Superior temporal gyrus (tissue), 1 donor: ENCODE measurements around the gene PRKG1.
"Not testable (repeated sequence)": the region's sequence is repeated elsewhere in the genome, so short reads cannot be mapped to it uniquely, and the experiment has no call there.

Source experiments
- DNase-seq: peaks from one replicate; pipeline ENCODE4 v3.0.0-alpha.2; 2016; ENCODE audit errors: extremely low spot score

Gene PRKG1

DNA sequence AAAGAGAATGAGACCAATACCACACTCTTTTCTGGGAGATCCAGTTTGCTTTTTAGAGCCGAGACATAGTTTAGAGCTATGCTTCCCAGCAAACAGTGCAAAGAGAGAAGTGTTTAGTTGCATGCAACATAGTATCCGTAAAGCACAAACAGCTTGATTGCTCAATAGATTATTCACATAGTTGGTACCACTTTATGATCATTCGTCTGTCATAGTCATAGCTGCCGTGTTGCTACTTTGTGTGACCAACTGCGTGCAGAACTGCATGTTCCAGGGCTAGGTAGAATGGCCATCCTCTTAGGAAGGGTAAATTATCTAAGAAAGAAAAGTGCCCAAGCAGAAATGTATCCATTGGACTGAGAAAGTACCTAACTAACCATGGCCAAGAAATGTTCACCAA is 1036.3 kb downstream of the PRKG1 start:
- no peak for DNase-seq

DNA sequence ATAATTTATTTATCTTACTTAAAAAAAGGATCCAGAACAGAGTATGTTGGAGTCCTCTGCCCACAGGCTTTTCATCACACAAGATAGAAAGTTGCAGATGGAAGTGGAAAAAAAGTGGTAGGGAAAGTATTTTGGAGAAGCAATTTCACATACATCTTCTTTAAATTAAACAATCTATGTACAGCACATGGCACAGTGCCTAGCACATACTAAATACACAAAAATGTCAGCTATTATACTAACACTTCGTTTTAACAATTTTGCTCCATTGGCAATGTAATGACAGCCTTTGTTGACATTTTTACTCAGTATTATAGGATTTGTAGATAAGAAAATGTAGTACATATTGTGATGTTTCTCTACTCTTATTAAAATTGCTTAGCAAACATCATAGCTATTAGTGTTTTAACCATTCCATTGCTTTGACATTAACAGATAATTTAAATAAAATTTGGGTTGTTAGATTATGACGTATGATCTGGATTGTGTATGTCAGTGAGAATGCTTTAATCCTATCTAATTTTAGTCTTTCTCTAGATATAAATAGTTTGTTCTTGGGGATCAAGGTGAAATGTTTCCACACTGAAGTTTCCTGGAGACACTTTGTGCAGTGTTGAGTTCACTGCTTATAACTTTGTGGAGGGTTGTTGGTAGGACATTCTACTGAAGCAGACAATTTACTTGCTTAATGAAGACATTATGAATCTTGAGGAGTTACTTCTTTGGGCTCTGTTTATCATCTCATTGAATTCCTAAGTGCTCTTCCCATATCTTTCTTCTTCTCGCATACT is 1037.0 kb downstream of the PRKG1 start:
- no peak for DNase-seq

DNA sequence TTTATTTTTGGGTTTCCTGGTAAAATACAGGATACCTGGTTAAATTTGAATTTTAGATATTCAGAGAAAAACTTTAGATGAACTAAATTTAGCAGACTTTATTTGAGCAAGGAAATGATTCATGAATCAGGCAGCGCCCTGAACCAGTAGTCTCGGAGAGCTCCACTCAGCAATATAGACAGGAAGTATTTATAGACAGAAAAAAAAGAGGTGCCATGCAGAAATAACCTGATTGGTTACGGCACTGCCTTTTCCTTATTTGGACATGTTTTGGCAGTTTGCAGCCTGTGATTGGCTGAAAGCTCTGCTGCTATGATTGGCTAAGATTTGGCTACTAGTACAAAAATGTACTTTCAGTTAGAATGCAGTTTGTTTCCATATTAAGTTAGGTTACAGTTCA is 1041.5 kb downstream of the PRKG1 start:
- no peak for DNase-seq

DNA sequence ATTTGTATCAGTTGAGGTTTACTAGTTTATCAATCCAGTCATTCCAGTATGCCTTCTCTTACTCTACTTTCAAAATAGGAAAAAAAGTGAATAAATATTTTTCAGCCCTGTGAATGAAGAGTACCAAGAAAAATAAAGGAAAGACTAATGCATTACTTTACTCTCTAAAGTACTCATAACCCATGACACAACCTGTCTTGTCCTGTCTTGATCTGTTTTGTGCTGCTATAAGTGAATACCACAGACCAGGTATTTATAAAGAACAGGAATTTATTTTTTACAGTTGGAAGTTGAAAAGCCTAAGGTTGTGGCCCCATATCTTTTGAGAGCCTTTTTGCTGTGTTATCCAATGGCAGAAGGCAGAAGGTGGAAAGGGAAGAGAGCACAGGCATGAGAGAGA is 1045.2 kb downstream of the PRKG1 start:
- DNase-seq: no peak

DNA sequence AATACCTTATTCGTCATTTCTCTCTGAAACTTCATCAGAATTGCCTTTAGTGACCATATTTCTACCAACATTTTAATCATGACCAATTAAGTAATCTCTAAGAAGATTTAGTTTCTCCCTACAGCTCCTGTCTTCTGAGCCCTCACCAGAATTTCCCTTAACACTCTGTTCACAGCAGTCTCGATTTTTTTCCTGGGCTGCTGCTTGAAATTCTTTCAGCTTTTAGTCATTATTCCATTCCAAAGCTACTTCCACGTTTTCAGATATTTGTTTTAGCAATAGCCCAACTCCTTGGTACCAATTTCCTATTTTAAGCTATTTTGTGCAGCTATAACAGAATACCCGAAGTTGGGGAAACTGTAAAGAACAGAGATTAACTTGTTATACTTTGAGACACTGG is 1047.4 kb downstream of the PRKG1 start:
- no peak for DNase-seq

DNA sequence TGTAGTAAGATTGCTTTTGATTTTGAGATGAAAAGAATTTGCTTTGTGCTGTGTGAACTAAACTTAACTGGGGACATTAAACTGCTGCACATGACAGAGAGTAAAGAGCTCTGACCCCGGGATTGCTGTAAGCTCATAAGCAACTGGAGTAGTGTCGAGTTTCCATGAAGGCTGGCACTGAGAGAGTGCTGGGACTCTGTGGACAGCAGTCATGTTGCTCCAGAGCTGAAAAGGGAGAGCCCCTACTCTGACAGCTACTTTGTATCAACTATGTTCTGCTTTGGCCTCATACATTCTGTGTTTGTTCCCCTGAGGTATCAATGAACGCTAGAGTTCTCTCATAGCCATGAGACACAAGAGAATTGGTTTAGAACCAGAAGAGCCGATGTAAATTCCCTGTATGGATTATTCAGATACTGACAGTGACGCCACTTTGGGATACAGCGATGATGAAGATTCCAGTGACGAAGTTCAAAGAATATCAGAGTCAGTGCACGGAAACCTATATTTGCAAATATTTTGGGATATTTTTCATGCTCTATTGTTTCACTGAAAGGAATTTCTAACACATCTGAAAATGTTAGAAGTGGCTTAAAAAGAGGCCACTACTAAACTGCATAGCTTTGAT is 1053.9 kb downstream of the PRKG1 start:
- no peak for DNase-seq

DNA sequence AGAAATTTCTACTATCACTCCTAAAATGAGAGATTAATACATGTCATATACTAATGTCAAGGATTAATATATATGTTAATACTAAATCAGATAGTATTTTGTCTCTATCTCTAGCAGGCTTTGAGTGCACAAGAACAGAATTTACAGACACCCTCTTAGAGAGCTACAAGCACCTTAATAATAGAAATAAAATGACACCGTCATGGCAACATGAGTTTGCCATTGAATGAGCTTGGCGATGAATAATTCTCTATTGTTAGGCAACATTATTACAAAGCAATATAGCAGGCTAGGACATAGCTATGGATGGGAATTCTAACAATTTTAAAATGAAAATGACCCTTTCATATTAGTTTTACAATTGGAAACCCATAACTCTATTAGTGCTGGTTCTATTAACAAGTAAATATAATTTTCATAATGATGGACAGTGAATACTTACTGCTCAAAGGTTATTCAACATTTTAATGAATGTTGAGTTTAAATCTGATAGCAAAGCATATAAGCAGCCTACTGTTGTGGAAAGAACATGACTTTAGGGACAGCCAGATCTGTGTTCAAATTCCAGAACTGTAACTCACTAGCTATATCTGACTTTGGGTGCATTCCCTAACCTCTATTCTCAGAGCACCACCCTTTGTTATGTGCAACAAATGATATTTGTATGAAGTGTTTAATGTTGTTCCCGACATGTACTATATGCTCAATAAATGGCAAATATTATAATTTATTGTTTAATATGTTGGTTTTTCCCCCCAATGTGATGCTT is 1055.3 kb downstream of the PRKG1 start:
- no peak for DNase-seq

DNA sequence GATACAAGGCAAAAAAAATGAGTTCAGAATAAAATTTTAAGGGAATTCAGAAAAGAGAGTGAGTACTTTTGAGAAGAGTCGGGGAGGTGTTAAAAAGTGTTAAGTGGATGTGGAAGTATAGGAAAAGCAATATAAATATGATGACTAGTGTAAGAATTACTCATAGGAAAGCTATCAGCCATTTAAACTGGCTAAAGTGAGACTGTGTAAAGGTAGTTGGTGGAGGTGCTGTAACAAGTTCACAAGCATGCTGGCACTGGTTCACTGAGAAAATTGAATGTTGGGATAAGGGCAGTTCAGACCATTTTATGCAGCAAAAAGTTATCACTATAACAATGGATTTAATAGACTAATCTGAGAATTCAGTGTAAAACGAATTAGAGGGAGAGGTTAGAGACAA is 1060.8 kb downstream of the PRKG1 start:
- DNase-seq: no peak

DNA sequence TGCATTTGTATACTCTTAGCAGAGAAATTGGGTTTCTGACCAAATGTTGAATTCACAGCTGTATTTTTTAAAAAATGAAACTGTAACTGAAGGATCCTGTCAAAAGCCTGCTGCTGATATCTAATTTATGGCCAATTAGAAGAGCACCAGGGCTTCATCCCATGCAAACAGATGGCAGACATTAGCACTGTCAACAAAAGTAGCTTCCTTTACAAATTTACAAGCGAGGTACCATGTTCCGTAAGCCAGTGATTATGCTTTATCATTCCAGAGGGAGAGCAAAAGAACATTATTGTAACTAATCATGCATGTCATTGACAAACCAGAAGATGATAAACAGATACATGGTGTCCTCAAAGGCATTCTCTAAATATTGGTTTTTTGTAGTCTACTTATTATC is 1062.6 kb downstream of the PRKG1 start:
- DNase-seq: no peak

DNA sequence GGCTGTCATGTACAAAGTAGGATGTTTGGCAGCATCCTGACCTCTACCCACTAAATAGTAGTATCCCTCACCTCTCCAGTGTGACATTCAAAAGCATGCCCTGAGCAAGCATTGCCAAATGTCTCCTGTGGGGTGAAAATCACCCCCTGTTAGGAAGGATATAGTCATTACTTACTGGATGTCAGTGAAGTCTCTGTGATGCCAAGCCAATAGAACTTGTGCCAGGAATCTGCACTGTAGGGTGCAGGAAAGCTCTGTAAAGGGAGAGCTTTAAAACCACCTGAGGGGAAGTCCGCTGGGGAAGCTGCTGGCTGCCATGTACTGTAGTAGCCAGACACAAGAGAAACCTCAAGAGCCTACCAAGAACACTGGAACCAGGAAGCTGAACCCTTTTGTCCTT is 1069.1 kb downstream of the PRKG1 start:
- DNase-seq: no peak

DNA sequence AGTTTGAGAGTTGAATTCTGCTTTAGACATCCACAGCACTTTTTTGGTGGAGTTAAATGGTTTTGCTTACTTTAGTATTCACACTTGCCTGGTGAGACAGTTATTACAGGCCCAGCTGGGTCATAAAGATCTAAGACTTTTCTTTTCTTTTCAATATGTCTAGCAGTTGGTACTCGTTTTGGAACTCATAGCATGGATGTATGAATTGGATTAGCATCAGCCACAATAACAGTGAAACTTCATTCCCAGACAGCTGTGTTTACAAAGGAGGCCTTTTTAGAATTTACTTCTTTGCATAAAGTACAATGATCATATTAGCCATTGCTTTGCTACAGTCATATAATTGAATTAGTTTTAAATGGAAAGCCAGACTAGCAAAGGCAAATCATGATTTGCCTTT is 1071.3 kb downstream of the PRKG1 start:
- DNase-seq: no peak

DNA sequence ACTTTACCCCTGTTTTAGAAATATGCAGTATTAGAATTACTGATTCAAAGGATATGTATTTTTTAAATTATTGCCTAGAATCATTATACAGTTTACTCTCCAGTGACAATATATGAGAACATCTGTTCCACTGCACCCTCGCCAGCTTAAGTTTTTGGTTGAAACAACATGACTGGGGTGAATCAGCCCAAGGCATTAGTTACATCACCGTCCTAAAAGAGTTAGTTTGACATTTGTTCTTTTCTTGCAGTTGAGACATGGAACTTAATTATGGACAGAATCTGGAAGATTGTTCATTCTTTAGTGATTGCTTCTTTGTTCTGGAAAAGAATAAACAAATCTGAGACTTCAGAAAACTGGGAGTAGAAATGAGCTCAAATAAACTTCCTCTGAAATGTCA is 1072.5 kb downstream of the PRKG1 start:
- no peak for DNase-seq

DNA sequence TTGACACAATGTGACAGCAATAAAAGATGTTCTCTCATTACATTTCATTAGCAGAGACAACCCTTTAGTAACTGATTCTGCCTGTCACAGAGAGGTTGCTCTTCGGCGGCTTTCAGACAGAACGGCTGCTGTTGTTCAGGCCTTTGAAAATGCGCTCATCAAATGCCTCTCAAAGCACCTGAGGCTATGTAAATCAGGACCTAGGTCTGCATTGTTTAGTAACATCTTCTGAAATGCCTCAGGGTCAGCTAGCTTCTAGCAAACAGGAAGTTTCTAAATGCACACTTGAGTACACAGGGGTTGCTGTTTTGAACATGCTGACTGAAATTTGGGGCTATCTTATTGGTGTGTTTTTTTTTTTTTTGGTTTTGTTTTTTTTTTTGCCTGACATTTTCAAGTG is 1096.5 kb downstream of the PRKG1 start:
- DNase-seq: no peak

DNA sequence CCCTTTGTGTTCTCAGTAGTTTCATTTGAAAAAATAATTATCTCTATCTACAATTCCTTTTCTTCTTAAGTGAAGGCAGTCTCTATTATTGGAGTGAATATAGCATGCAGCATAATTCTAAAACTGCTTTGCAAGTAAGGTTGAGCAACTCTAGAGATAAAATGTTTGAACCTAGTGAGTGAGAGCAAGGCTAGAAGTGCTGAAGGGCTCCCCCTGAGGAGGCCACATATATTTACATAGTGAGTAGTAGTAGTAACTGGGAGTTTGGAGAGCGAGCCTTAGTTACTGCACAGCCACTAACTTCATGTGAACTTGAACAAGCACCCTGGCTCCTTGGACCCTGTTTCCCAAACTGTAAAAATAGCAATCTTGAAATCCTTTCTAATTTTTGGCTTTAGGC is 1098.3 kb downstream of the PRKG1 start:
- no peak for DNase-seq

DNA sequence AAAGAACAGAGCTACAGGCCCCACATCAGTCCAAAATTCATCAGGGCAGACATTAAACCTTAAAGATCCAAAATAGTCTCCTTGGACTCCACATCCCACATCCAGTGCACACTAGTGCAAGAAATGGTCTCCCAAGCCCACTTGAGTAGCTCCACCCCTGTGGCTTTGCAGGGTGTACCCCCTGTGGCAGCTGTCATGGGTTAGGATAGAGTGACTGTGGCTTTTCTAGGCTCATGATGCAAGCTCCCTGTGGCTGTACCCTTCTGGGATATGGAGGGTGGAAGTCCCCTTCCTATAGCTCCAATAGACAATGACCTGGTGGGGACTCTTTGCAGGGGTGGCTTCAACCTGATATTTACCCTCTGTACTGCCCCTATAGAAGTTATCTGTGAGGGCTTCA is 1111.0 kb downstream of the PRKG1 start:
- DNase-seq: no peak

DNA sequence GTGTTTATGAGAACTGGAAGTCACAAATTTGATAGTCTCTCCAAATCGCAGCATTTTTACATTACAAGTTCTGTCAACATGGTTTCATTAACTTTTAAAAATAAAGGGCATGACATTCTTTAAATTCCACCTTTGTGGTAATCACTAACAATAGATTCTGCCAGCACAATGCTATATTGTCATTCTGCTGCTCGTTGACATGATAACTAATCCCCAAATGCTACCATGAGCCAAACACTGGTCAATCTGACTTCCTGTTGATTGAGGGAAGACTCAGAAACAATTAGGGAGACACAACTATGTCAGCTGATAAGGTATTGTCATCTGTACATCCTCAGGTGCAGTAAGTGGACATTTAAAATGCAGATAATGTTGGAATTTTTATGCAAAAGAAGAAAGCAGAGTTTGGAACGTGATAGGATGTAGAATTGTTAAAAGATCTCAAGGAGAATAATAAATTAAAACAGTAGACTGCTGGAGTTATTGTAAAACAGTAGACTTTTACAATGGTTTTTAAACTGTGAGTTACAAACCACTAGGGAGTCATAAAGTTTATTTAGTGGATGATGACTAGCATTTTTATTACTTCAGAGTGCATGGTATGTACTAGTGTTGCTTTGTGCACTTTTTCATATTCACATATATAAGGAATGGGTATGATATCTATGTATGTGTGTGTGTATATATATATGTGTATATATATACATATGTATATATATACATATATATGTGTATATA is 1113.4 kb downstream of the PRKG1 start:
- DNase-seq: no peak

DNA sequence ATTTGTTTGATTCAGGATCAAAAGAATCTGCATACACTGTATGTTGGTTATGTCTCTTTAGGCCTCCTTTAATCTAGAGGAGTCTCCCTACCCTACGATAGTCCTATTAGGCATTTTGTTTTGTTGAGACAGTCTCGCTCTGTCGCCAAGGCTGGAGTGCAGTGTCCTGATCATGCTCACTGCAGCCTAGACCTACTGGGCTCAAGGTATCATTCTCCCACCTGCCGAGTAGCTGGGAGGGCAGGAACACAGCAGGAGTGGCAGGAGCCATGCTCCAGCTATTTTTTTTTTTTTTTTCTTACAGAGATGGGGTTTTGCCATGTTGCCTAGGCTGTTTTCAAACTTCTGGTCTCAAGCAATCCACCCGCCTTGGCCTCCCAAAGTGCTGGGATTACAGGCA is 1116.8 kb downstream of the PRKG1 start:
- no peak for DNase-seq

DNA sequence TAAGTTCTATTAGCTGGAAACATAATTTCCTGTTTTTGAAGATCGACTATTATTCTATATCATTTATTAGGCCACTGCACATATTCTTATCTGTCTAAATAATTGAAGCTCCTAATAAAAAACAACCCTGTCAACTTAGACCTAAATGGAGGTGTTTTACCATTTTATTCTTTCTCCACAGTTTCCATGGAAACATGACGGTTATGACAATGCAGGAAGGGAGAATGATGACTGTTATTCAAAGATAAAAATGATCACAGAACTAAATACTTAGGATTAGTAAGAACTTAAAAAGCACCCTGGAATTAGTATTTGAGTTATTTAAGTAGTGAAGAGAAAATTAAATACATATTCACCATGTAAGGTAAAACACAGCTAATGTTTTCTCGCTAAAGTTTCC is 1119.9 kb downstream of the PRKG1 start:
- no peak for DNase-seq

DNA sequence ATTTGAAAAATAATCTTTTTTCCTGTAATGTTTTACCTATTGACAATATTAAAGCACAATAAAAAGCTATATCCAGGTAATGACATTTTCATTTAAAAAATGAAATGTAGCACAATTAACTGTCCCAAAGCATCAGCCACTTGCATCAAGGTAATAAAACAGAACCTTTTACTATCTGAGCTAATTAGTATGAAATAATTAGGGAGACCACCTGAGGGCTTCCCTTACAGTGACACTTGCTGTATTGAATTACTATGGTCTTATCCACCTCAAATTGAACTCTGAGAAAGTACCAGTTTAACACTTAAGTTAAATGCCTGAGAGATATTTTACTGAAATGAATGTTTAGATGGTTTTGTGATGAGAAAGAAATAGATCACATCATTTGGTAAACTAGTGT is 1120.4 kb downstream of the PRKG1 start:
- DNase-seq: no peak

DNA sequence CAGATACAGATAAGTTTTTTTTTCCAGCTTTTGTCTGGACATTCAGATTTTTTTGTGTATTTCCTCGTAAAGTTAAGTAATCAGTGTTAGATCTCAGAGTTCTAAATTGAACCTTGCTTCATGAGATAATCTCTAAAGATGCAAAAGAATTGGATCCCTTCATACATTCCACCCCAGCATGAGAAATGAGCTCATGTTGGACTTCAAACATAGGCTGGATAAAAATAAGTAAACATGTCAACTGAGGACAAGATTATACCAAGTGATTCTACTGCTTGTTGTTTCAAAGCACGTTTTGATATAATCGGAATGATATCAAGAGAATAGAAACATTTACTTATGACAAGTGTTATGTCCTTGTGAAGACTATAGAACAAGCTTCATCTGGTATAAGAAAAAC is 1122.8 kb downstream of the PRKG1 start:
- no peak for DNase-seq

DNA sequence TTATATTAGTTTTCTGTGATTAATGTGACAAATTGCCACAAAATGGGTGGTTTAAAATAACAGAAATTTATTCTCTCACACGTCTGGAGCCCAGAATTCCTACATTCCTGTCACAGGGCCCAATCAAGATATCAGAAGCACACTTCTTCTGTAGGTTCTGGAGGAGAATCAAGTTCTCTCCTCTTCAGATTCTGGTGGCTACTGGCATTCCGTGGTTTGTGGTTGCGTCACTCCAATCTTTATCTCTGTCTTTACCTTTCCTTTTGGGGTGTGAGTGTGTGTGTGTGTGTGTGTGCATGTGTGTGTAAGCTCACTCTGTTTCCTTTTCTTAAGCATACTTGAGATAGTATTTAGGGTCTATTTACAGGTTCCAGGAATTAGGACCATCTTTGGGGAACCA is 1124.3 kb downstream of the PRKG1 start:
- no peak for DNase-seq

DNA sequence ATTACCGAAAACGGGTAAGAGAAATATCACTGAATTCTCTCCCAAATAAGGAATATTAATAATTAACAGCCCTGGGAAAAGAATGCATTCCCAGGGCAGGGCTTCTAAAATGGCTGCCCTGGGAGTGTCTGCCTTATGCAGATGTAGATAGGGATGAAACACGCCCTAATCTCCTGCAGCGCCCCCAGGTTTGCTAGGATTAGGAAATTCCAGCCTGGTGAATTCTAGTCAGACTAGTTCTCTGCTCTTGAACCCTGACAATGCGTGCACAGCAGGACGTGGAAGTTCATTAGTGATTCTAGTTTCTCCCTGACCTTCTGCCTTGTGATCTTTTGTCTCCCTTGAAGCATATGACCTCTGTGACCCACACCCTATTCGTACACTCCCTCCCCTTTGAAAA is 1130.6 kb downstream of the PRKG1 start:
- not testable (repeated sequence) for DNase-seq
